GM21367 (cell line): Measurements from ENCODE around the gene LTO1.
"Not testable (repeated sequence)": the region's sequence is repeated elsewhere in the genome, so short reads cannot be mapped to it uniquely, and the experiment has no call there.

Experiments
- ATAC-seq: cut with Tn5 transposase; IDR thresholded peaks from one replicate; pipeline ENCODE4 v1.9.1; 2021; ENCODE audit not compliant: unreplicated experiment

The LTO1 gene

GRCh38 chr11:69636512-69637197 lies 38.5 kb downstream of the LTO1 start:
- no peak for ATAC-seq

- no peak for ATAC-seq
Measured at GRCh38 chr11:69635804-69636511, 39.2 kb downstream of the LTO1 start.

GRCh38 chr11:69635195-69635594 lies 40.0 kb downstream of the LTO1 start:
- no peak for ATAC-seq

GRCh38 chr11:69634590-69634989 lies 40.6 kb downstream of the LTO1 start:
- no peak for ATAC-seq

GRCh38 chr11:69634069-69634468 lies 41.1 kb downstream of the LTO1 start:
- ATAC-seq: no peak

- ATAC-seq: no peak
Measured at GRCh38 chr11:69632900-69633299, 42.3 kb downstream of the LTO1 start.

GRCh38 chr11:69630424-69630823 lies 44.7 kb downstream of the LTO1 start:
- no peak for ATAC-seq

- no peak for ATAC-seq
Measured at GRCh38 chr11:69630017-69630416, 45.1 kb downstream of the LTO1 start.

GRCh38 chr11:69627551-69627950 lies 47.6 kb downstream of the LTO1 start:
- ATAC-seq: no peak

- no peak for ATAC-seq
Measured at GRCh38 chr11:69625476-69625875, 49.7 kb downstream of the LTO1 start.

- no peak for ATAC-seq
Measured at GRCh38 chr11:69624293-69624692, 50.9 kb downstream of the LTO1 start.

- not testable (repeated sequence) for ATAC-seq
Measured at GRCh38 chr11:69622097-69622681, 53.0 kb downstream of the LTO1 start.

- ATAC-seq: no peak
Measured at GRCh38 chr11:69620683-69621290, 54.4 kb downstream of the LTO1 start.

GRCh38 chr11:69618237-69618636 lies 56.9 kb downstream of the LTO1 start:
- no peak for ATAC-seq

GRCh38 chr11:69617682-69618081 lies 57.5 kb downstream of the LTO1 start:
- ATAC-seq: no peak

- no peak for ATAC-seq
Measured at GRCh38 chr11:69617220-69617619, 57.9 kb downstream of the LTO1 start.
